CD8-positive, alpha-beta memory T cell (primary cell): ENCODE data around the gene NPHP4. TPM values are rescaled to one million over a fixed set of nuclear protein-coding genes. Genes with fewer than 3 reads are reported as not detected.

Experiments used
- CTCF ChIA-PET: fragments of 350-600 bp; sonication (Branson Sonifier 250); formaldehyde crosslinking; loops from one replicate; lab custom pipeline; 2021; ENCODE audit warnings: antibody characterized with exemption; lab: Charles Lee
- POLR2A ChIA-PET: fragments of 350-600 bp; sonication (Branson Sonifier 250); formaldehyde crosslinking; loops from one replicate; lab custom pipeline; 2021; ENCODE audit warnings: antibody characterized with exemption; lab: Charles Lee
- DNase-seq, 5 donors: peaks; one replicate each; pipeline versions ENCODE4 v3.0.0 to v3.0.0-alpha.2; 2020 to 2022; ENCODE audit warnings: mixed read lengths in 1 of 5
- H3K27ac ChIP-seq: one replicate; pipeline ENCODE4 v1.7.0; 2013; ENCODE audit warnings: low read depth, mild to moderate bottlenecking, low read length, moderate library complexity
- H3K27me3 ChIP-seq: 2 replicates; pipeline ENCODE4 v1.7.0; 2013; ENCODE audit warnings: low read length, mild to moderate bottlenecking; ENCODE audit not compliant: insufficient read depth, poor library complexity, severe bottlenecking
- H3K36me3 ChIP-seq: 2 replicates; pipeline ENCODE4 v1.7.0; 2013; ENCODE audit warnings: mild to moderate bottlenecking, low read length, moderate library complexity; ENCODE audit not compliant: insufficient read depth
- H3K4me1 ChIP-seq: 2 replicates; pipeline ENCODE4 v1.7.0; 2013; ENCODE audit warnings: mild to moderate bottlenecking, low read length, moderate library complexity; ENCODE audit not compliant: insufficient read depth
- H3K4me3 ChIP-seq: 2 replicates; pipeline ENCODE4 v1.7.0; 2013; ENCODE audit warnings: mild to moderate bottlenecking, low read length
- H3K9me3 ChIP-seq: 2 replicates; pipeline ENCODE4 v1.7.0; 2013; ENCODE audit warnings: mild to moderate bottlenecking, low read length
- H3K27ac Mint-ChIP-seq, 8 donors: one replicate each; pipeline ENCODE4 v1.8.0; 2020 to 2021; ENCODE audit warnings: mixed read lengths in 8 of 8, mild to moderate bottlenecking in 6 of 8, inconsistent platforms in 3 of 8, moderate library complexity in 3 of 8
- H3K27me3 Mint-ChIP-seq, 2 donors: one replicate each; pipeline ENCODE4 v1.8.0; 2020 to 2021; ENCODE audit warnings: mixed read lengths in 2 of 2, mild to moderate bottlenecking in 1 of 2, moderate library complexity in 1 of 2
- H3K36me3 Mint-ChIP-seq, 3 donors: one replicate each; pipeline ENCODE4 v1.8.0; 2020 to 2021; ENCODE audit warnings: mixed read lengths in 3 of 3, inconsistent platforms in 1 of 3, mild to moderate bottlenecking in 1 of 3
- H3K4me1 Mint-ChIP-seq, 3 donors: one replicate each; pipeline ENCODE4 v1.8.0; 2020 to 2021; ENCODE audit warnings: mixed read lengths in 3 of 3, inconsistent platforms in 1 of 3, mild to moderate bottlenecking in 1 of 3
- H3K4me3 Mint-ChIP-seq, 7 donors: one replicate each; pipeline ENCODE4 v1.8.0; 2020 to 2021; ENCODE audit warnings: mixed read lengths in 7 of 7, mild to moderate bottlenecking in 6 of 7, moderate library complexity in 4 of 7, inconsistent platforms in 2 of 7
- H3K9me3 Mint-ChIP-seq, 5 donors: one replicate each; pipeline ENCODE4 v1.8.0; 2020 to 2022; ENCODE audit warnings: mixed read lengths in 5 of 5, mild to moderate bottlenecking in 3 of 5, moderate library complexity in 2 of 5, inconsistent platforms in 1 of 5
- polyA plus RNA-seq: library from polyadenylated mRNA; unstranded; fragments of 300-500 nt; fragmentation: Illumina TruSeq; gene quantifications from one replicate; pipeline ENCODE4 v1.2.3, GENCODE V29; 2021
- total RNA-seq, 2 experiments: library from RNA; stranded (reverse); gene quantifications; one replicate each; pipeline ENCODE4 v1.2.3, GENCODE V29; 2021

NPHP4 gene
- total and polyA plus RNA-seq, 3 experiments from 2014 or later, result 1.2 to 11.5 (median 11.2) TPM

DNA sequence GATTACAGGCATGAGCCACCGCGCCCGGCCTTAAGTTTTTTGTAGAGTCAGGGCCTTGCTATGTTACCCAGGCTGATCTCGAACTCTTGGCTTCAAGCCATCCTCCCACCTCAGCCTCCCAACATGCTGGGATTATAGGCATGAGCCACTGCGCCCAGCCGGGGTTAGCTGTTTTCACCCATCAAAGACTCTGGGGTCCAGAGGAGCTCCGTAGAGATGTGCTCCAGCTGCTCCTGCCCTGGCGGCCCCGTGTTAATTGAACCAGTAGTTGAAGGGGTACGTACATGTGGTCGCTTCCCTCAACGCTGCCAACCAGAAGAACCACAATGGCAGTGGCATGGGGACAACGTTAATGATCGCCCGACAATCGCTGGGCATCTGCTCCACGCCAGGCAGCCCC lies 72.0 kb downstream of the NPHP4 start:
- no peak overlapping the region for H3K4me3 ChIP-seq
- Mint-ChIP-seq H3K4me3 (no peak overlapping the region), H3K36me3 (peaks cover 7 to 12% (median 8%) of the 10 kb centered on the region in 3 donors), H3K9me3 (peaks cover 0 to 7% (median 0%) of the 10 kb centered on the region in 5 donors), H3K27ac (no peak overlapping the region), H3K4me1 (peaks cover 4 to 6% (median 6%) of the 10 kb centered on the region in 3 donors), H3K27me3 (no peaks in the 10 kb centered on the region)
- no peaks in the 10 kb centered on the region for H3K27me3 ChIP-seq
- POLR2A ChIA-PET, result no interaction called here
- DNase-seq, result no peak
- CTCF ChIA-PET, result no interaction called here
- no peaks in the 10 kb centered on the region for H3K4me1 ChIP-seq
- H3K27ac ChIP-seq, result no peak overlapping the region
- no peaks in the 10 kb centered on the region for H3K9me3 ChIP-seq
- H3K36me3 ChIP-seq, result no peaks in the 10 kb centered on the region

- no peaks in the 10 kb centered on the region for H3K36me3 ChIP-seq
- H3K27ac ChIP-seq, result peak overlapping the region; percentile 78
- Mint-ChIP-seq H3K4me3 (no peak overlapping the region), H3K36me3 (peaks cover 0 to 5% (median 2%) of the 10 kb centered on the region in 3 donors), H3K27ac (no peak overlapping the region), H3K9me3 (no peaks in the 10 kb centered on the region), H3K27me3 (no peaks in the 10 kb centered on the region), H3K4me1 (peaks cover 6% of the 10 kb centered on the region in 3 donors)
- CTCF ChIA-PET, result interaction anchor here (1.7 kb wide), 2 partner anchors 12 to 408 kb away, joined by 5 read pairs; no protein-coding TSS in a partner anchor
- POLR2A ChIA-PET, result no interaction called here
- DNase-seq, result no peak
- no peaks in the 10 kb centered on the region for H3K4me1 ChIP-seq
- H3K9me3 ChIP-seq, result no peaks in the 10 kb centered on the region
- no peaks in the 10 kb centered on the region for H3K27me3 ChIP-seq
- H3K4me3 ChIP-seq, result no peak overlapping the region
Measured at GRCh38 chr1:5918275-5918649, 74.0 kb downstream of the NPHP4 start.

DNA sequence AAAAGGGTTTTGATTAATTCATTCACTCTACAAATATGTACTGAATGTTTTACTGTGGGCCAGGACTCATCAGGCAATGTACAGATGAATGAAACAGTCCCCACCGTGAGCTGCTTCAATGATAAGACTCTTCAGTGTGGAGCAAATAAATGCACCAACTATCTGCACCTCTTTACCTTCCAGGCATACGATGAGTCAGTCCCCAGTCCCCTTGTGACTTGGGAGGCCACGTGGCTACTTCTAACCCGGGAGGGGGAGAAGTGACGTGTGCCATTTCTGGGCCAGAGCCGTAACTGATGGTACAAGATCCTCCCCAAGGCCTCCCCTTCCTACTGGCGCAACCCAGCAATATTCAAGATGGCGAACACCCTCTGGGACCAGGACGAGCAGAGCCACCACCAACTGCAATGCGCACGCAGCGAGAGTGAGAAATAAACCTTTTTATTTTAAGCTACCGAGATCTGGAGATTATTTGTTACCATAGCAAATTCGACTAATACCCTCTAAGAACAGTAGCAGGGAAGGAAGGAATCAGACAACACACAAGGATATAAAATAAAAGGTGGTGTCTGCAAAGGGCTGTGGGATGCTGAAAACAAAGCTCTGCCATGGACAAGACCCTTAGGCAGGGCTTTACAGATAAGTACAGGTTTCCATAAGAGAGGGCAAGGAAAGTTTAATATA lies 74.5 kb downstream of the NPHP4 start:
- CTCF ChIA-PET, result interaction anchor here (1.7 kb wide), 2 partner anchors 11 to 407 kb away, joined by 5 read pairs; no protein-coding TSS in a partner anchor

GRCh38 chr1:5917281-5917590 lies 75.0 kb downstream of the NPHP4 start:
- ChIA-PET POLR2A (no interaction called here), CTCF (interaction anchor here (1.7 kb wide), 2 partner anchors 11 to 407 kb away, joined by 5 read pairs; no protein-coding TSS in a partner anchor)
- H3K27me3 ChIP-seq, result no peaks in the 10 kb centered on the region
- peak overlapping the region; percentile 54 for H3K27ac ChIP-seq
- H3K36me3 ChIP-seq, result no peaks in the 10 kb centered on the region
- no peaks in the 10 kb centered on the region for H3K9me3 ChIP-seq
- Mint-ChIP-seq H3K36me3 (peaks cover 0 to 2% (median 0%) of the 10 kb centered on the region in 3 donors), H3K27me3 (no peaks in the 10 kb centered on the region), H3K27ac (no peak overlapping the region), H3K4me3 (no peak overlapping the region), H3K4me1 (peaks cover 6% of the 10 kb centered on the region in 3 donors), H3K9me3 (no peaks in the 10 kb centered on the region)
- DNase-seq, result no peak
- H3K4me1 ChIP-seq, result no peaks in the 10 kb centered on the region
- no peak overlapping the region for H3K4me3 ChIP-seq

More for the DNA sequence above, 74.5 kb downstream of the NPHP4 start:
- Mint-ChIP-seq H3K27me3 (no peaks in the 10 kb centered on the region), H3K36me3 (peaks cover 0 to 2% (median 0%) of the 10 kb centered on the region in 3 donors), H3K4me3 (no peak overlapping the region), H3K4me1 (peaks cover 6% of the 10 kb centered on the region in 3 donors), H3K9me3 (no peaks in the 10 kb centered on the region), H3K27ac (no peak overlapping the region)
- Histone ChIP-seq H3K27ac (peak overlapping the region; percentile 78), H3K36me3 (no peaks in the 10 kb centered on the region), H3K27me3 (no peaks in the 10 kb centered on the region), H3K9me3 (no peaks in the 10 kb centered on the region), H3K4me3 (no peak overlapping the region), H3K4me1 (no peaks in the 10 kb centered on the region)
- DNase-seq, result no peak
- POLR2A ChIA-PET, result no interaction called here

DNA sequence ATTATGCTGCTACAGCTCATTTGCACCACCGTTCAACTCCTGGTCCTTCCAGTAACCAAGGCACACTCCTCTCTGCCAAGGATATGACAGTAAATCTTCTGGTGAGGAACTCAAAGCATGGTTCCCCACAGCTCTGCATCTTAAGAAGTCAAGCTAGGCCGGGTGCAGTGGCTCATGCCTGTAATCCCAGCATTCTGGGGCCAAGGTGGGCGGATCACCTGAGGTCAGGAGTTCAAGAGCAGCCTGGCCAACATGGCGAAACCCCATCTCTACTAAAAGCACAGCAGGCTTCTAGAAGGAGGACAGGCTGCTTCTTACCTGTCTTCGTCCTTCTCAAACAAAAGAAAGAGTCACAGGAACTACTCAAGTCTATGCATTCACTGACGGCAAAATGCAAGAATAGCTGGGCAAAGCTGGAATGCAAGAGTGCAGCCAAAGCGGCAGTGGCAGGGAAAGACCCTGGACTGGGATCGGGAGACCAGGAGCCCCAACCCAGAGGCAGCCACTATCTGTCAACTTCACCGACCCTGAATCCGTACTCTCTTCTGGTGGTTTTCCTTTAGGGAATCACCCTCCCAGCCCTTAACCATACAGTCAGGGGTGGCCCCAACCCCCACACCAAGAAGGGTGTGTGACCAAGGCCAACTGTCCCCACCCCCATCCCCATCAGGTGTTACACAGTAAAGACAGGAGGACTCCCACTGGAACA lies 75.5 kb downstream of the NPHP4 start:
- H3K4me1 Mint-ChIP-seq, result peaks cover 6% of the 10 kb centered on the region in 3 donors
- Histone ChIP-seq H3K27me3 (no peaks in the 10 kb centered on the region), H3K4me3 (no peak overlapping the region), H3K4me1 (no peaks in the 10 kb centered on the region), H3K27ac (peak overlapping the region; percentile 54), H3K36me3 (no peaks in the 10 kb centered on the region), H3K9me3 (no peaks in the 10 kb centered on the region)
- H3K4me3 Mint-ChIP-seq, result no peak overlapping the region
- H3K36me3 Mint-ChIP-seq, result peaks cover 0 to 2% (median 0%) of the 10 kb centered on the region in 3 donors
- CTCF ChIA-PET, result interaction anchor here (1.7 kb wide), 2 partner anchors 10 to 406 kb away, joined by 5 read pairs; no protein-coding TSS in a partner anchor
- no peak for DNase-seq
- no peaks in the 10 kb centered on the region for H3K9me3 Mint-ChIP-seq
- no peaks in the 10 kb centered on the region for H3K27me3 Mint-ChIP-seq
- POLR2A ChIA-PET, result no interaction called here
- no peak overlapping the region for H3K27ac Mint-ChIP-seq

DNA sequence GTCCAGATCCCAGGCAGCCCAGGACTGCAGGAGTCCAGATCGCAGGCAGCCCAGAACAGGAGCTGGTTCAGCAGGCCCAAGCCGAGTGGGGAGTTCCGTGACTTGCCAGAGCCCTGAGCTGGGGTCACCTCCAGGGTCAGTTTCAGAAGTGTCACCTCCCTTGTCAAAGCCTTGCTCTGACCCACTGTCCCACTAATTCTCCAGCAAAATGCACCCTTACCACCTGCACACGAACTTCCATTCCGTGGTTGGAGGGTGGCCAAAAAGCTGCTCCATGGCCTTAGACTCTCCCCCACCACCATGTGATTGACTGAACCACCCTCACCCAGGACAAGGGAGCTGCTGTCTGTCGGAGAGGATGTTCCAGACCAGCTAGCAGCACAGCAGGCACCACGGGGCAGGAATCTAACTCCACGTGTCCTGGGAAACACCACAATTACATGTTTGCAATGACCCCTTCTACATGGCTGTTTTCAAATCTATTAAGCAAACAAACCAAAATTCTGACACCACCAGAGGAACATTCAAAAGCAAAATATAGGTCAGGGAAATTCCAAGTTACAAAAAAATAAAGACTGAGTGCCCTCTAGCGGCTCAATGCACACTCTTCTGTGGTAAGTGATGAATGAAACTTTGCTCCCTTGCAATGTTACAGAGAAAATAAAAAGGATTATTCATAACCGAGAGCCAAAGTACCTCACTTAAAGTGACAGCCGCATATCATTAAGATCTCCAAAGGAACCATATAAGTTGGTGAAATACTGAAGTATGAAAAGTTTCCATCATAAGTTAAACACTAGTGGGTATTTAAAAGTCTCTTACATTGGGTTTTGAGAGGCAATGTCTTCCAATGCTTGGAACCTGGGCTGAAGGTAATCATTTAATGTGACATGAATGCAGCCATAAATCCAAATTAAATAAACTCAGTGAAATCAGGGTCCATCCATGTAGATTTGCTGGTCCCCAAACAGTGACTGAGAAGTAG lies 76.3 kb downstream of the NPHP4 start:
- H3K27me3 ChIP-seq, result no peaks in the 10 kb centered on the region
- Mint-ChIP-seq H3K27ac (peak overlapping the region in 1 of 8 donors; percentile 9), H3K9me3 (no peaks in the 10 kb centered on the region), H3K4me1 (peaks cover 6% of the 10 kb centered on the region in 3 donors), H3K27me3 (no peaks in the 10 kb centered on the region), H3K4me3 (no peak overlapping the region), H3K36me3 (peaks cover 0 to 2% (median 0%) of the 10 kb centered on the region in 3 donors)
- no peaks in the 10 kb centered on the region for H3K9me3 ChIP-seq
- no peak overlapping the region for H3K4me3 ChIP-seq
- H3K36me3 ChIP-seq, result no peaks in the 10 kb centered on the region
- H3K27ac ChIP-seq, result no peak overlapping the region
- POLR2A ChIA-PET, result no interaction called here
- no peaks in the 10 kb centered on the region for H3K4me1 ChIP-seq
- CTCF ChIA-PET, result interaction anchor here (1.1 kb wide), 1 partner anchor 9 kb away, joined by 3 read pairs; no protein-coding TSS in a partner anchor
- DNase-seq, result no peak

- H3K4me3 ChIP-seq, result no peak overlapping the region
- H3K9me3 ChIP-seq, result no peaks in the 10 kb centered on the region
- Mint-ChIP-seq H3K9me3 (no peaks in the 10 kb centered on the region), H3K27me3 (no peaks in the 10 kb centered on the region), H3K36me3 (peaks cover 0 to 2% (median 0%) of the 10 kb centered on the region in 3 donors), H3K4me1 (peaks cover 6% of the 10 kb centered on the region in 3 donors), H3K27ac (peak overlapping the region in 2 of 8 donors; percentile 6 to 48), H3K4me3 (no peak overlapping the region)
- H3K4me1 ChIP-seq, result no peaks in the 10 kb centered on the region
- no peaks in the 10 kb centered on the region for H3K36me3 ChIP-seq
- H3K27me3 ChIP-seq, result no peaks in the 10 kb centered on the region
- H3K27ac ChIP-seq, result no peak overlapping the region
- ChIA-PET CTCF (interaction anchor here (1.1 kb wide), 1 partner anchor 8 kb away, joined by 3 read pairs; no protein-coding TSS in a partner anchor), POLR2A (no interaction called here)
- no peak for DNase-seq
Measured at GRCh38 chr1:5914676-5915365, 77.4 kb downstream of the NPHP4 start.
